ENCODE data around the gene HEPACAM. TPM values are rescaled to one million over a fixed set of nuclear protein-coding genes. Genes with fewer than 3 reads are reported as not detected.

Gene HEPACAM
- total and polyA plus RNA-seq, 2 donors (not counting 3 experiments of a cell fraction or from before 2014, with no cell fraction given) = not detected

DNA sequence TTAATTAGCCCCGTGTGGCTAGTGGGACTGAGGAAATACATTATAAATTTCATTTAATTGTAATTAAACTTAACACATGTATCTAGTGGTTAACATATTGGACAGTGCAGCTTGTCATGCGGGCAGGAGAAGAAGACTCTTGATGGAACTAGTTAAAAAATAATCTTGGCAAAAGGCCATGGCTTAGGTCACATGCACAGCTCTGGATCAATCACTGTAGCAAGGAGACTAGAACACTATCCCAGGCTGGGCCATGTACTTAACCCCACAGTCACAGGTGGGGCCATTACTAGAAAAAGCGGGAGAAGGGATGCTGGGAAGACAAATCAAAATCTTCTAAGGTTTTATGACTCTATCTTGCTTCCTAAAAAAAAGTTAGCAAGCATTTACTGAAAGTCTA lies 8.7 kb upstream of the HEPACAM start:
- H3K27me3 ChIP-seq (ENCODE audit: control insufficient read depth in 2 of 2, insufficient read depth in 2 of 2, low read length in 2 of 2) = no peaks in the 10 kb centered on the region
- no peaks in the 10 kb centered on the region for H3K4me1 ChIP-seq (ENCODE audit: control insufficient read depth, extremely low read depth, insufficient read depth, low read length)
- H3K36me3 ChIP-seq (ENCODE audit: control insufficient read depth in 2 of 2, extremely low read depth in 1 of 2, insufficient read depth in 2 of 2, low read length in 2 of 2) = no peaks in the 10 kb centered on the region
- intact Hi-C loops (cut with micrococcal nuclease) (no loop called here), dilution Hi-C loops (cut with MboI; ENCODE audit: extremely low pct_ligation_motif_present, low sequenced_read_pairs) (no loop called here)
- no peak overlapping the region for H2AFZ ChIP-seq (ENCODE audit: low read depth, low read length)
- H3K4me2 ChIP-seq (ENCODE audit: insufficient read depth, low read length) = no peak overlapping the region
- H3K4me3 ChIP-seq (replicated peaks in 1 of 3; ENCODE audit: insufficient read depth in 1 of 3, low read depth in 1 of 3, low read length in 3 of 3) = no peak overlapping the region
- no peak for FAIRE-seq
- no peak for TF ChIP-seq JUN (IDR thresholded peaks at IDR 0.05; ENCODE audit: borderline replicate concordance, insufficient read depth, insufficient read length, low read depth)
- no peak for TF ChIP-seq GATA2 (IDR thresholded peaks at IDR 0.05; ENCODE audit: insufficient read depth, insufficient read length, low read depth, low read length)
- TF ChIP-seq EZH2 (IDR thresholded peaks at IDR 0.05; ENCODE audit: borderline replicate concordance, low read depth, low read length, severe bottlenecking) = no peak
- TF ChIP-seq MYC (IDR thresholded peaks at IDR 0.05; ENCODE audit: low read depth, low read length) = no peak
- no peak for TF ChIP-seq FOS (IDR thresholded peaks at IDR 0.05; ENCODE audit: borderline replicate concordance, insufficient read depth, low read length)
- TF ChIP-seq, protein P1, sequence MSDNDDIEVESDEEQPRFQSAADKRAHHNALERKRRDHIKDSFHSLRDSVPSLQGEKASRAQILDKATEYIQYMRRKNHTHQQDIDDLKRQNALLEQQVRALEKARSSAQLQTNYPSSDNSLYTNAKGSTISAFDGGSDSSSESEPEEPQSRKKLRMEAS (IDR thresholded peaks at IDR 0.05; ENCODE audit: insufficient read depth, insufficient read length) = no peak
- no peak for TF ChIP-seq POLR2AphosphoS5 (IDR thresholded peaks at IDR 0.05; ENCODE audit: insufficient read depth, low read depth, low read length)
- TF ChIP-seq POLR2A (IDR thresholded peaks at IDR 0.05; ENCODE audit: low read depth, low read length) = no peak
- TF ChIP-seq, protein P2, sequence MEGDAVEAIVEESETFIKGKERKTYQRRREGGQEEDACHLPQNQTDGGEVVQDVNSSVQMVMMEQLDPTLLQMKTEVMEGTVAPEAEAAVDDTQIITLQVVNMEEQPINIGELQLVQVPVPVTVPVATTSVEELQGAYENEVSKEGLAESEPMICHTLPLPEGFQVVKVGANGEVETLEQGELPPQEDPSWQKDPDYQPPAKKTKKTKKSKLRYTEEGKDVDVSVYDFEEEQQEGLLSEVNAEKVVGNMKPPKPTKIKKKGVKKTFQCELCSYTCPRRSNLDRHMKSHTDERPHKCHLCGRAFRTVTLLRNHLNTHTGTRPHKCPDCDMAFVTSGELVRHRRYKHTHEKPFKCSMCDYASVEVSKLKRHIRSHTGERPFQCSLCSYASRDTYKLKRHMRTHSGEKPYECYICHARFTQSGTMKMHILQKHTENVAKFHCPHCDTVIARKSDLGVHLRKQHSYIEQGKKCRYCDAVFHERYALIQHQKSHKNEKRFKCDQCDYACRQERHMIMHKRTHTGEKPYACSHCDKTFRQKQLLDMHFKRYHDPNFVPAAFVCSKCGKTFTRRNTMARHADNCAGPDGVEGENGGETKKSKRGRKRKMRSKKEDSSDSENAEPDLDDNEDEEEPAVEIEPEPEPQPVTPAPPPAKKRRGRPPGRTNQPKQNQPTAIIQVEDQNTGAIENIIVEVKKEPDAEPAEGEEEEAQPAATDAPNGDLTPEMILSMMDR (IDR thresholded peaks at IDR 0.05; ENCODE audit: extremely low read depth in 1 of 2, insufficient read depth in 1 of 2, low read depth in 1 of 2, low read length in 2 of 2) = no peak
- no peak overlapping the region for H3K9ac ChIP-seq (replicated peaks; ENCODE audit: extremely low read depth, insufficient read depth, low read length)
- no peak overlapping the region for H3K27ac ChIP-seq (ENCODE audit: insufficient read depth, low read depth, low read length)
- ChIA-PET POLR2A (no interaction called here), CTCF (interaction anchor here (1.0 to 2.2 kb wide), 4 partner anchors 10 to 68 kb away, joined by 3 to 12 read pairs (median 8); no protein-coding TSS in a partner anchor)
- H3K9me3 ChIP-seq (replicated peaks; ENCODE audit: control insufficient read depth, insufficient read depth, low read length) = no peaks in the 10 kb centered on the region
- H3K79me2 ChIP-seq (ENCODE audit: control insufficient read depth, insufficient read depth, low read length) = no peaks in the 10 kb centered on the region
- no peaks in the 10 kb centered on the region for H4K20me1 ChIP-seq (replicated peaks; ENCODE audit: control insufficient read depth, extremely low read depth, insufficient read depth, low read length)
- no peaks in the 10 kb centered on the region for H3K9me1 ChIP-seq (replicated peaks; ENCODE audit: control insufficient read depth, extremely low read depth, insufficient read depth, low read length)
- no peak for DNase-seq (ENCODE audit: low read depth, low spot score)
- no TSS peak for BruUV-seq (replicated peaks)

Measured in endothelial cell of umbilical vein (primary cell).